Calu3 (cell line): ENCODE data around the gene LGR5. TPM values are rescaled to one million over a fixed set of nuclear protein-coding genes. Genes with fewer than 3 reads are reported as not detected.

ENCODE experiments used
- BruUV-seq: library from RNA; stranded (reverse); fragments of 400-500 nt; replicated peaks from 2 replicates; lab custom pipeline; 2021; lab: Mats Ljungman, UMichigan
- CTCF ChIA-PET: fragments of 300-600 bp; sonication (Branson Sonifier 250); formaldehyde crosslinking; loops from one replicate; lab custom pipeline; 2022; ENCODE audit warnings: antibody characterized with exemption; lab: Charles Lee
- DNase-seq: peaks from one replicate; pipeline ENCODE4 v3.0.0; 2022
- H3K27ac Mint-ChIP-seq: one replicate; pipeline ENCODE4 v1.8.0; 2022; ENCODE audit warnings: mixed read lengths; ENCODE audit not compliant: unreplicated experiment
- H3K27me3 Mint-ChIP-seq: one replicate; pipeline ENCODE4 v1.8.0; 2022; ENCODE audit warnings: mixed read lengths; ENCODE audit not compliant: unreplicated experiment
- H3K36me3 Mint-ChIP-seq: one replicate; pipeline ENCODE4 v1.8.0; 2022; ENCODE audit warnings: mild to moderate bottlenecking, moderate library complexity, mixed read lengths; ENCODE audit not compliant: insufficient read depth, unreplicated experiment
- H3K4me1 Mint-ChIP-seq: one replicate; pipeline ENCODE4 v1.8.0; 2022; ENCODE audit warnings: mild to moderate bottlenecking, low read depth, mixed read lengths; ENCODE audit not compliant: unreplicated experiment
- H3K4me3 Mint-ChIP-seq: one replicate; pipeline ENCODE4 v1.8.0; 2022; ENCODE audit warnings: mild to moderate bottlenecking, low read depth, moderate library complexity, mixed read lengths; ENCODE audit not compliant: unreplicated experiment
- H3K9me3 Mint-ChIP-seq: one replicate; pipeline ENCODE4 v1.8.0; 2022; ENCODE audit warnings: low read depth, mixed read lengths; ENCODE audit not compliant: unreplicated experiment
- CTCF ChIP-seq: fragments of 200-600 bp; IDR thresholded peaks from one replicate; pipeline ENCODE4 v1.8.0; 2022; ENCODE audit warnings: antibody characterized with exemption; ENCODE audit not compliant: unreplicated experiment
- intact Hi-C: fragments of 100-400 bp; cut with micrococcal nuclease; formaldehyde crosslinking; loops from one replicate; pipeline ENCODE4 v1.10.0; 2022; ENCODE audit not compliant: unreplicated experiment
- total RNA-seq: library from RNA; stranded (reverse); gene quantifications from 2 replicates; pipeline ENCODE4 v1.2.3, GENCODE V29; 2022

The LGR5 gene
- total RNA-seq, 1 experiment from 2014 or later, result 0.09 TPM

- no peak overlapping the region for H3K4me3 Mint-ChIP-seq
- peaks cover 8% of the 10 kb centered on the region for H3K4me1 Mint-ChIP-seq
- no peak overlapping the region for H3K27ac Mint-ChIP-seq
- TF ChIP-seq CTCF, result no peak
- no peaks in the 10 kb centered on the region for H3K36me3 Mint-ChIP-seq
- CTCF ChIA-PET, result no interaction called here
- no peak for DNase-seq
- H3K27me3 Mint-ChIP-seq, result no peaks in the 10 kb centered on the region
- H3K9me3 Mint-ChIP-seq, result no peaks in the 10 kb centered on the region
- intact Hi-C loops, result no loop called here
- no TSS peak for BruUV-seq
Observed at GRCh38 chr12:71397433-71397954, 42.1 kb upstream of the LGR5 start.

GRCh38 chr12:71399197-71399596, 40.4 kb upstream of the LGR5 start:
- BruUV-seq, result no TSS peak
- no peak for DNase-seq
- TF ChIP-seq CTCF, result no peak
- CTCF ChIA-PET, result interaction anchor here (1.7 kb wide), 1 partner anchor 36 kb away, joined by 3 read pairs; no protein-coding TSS in a partner anchor
- Mint-ChIP-seq H3K4me1 (peaks cover 1% of the 10 kb centered on the region), H3K27me3 (no peaks in the 10 kb centered on the region), H3K4me3 (no peak overlapping the region), H3K36me3 (no peaks in the 10 kb centered on the region), H3K27ac (no peak overlapping the region), H3K9me3 (no peaks in the 10 kb centered on the region)
- intact Hi-C loops, result no loop called here

- Mint-ChIP-seq H3K9me3 (peaks cover 3% of the 10 kb centered on the region), H3K27me3 (no peaks in the 10 kb centered on the region), H3K36me3 (no peaks in the 10 kb centered on the region), H3K27ac (no peak overlapping the region), H3K4me3 (no peak overlapping the region), H3K4me1 (no peaks in the 10 kb centered on the region)
- CTCF ChIA-PET, result interaction anchor here (1.7 kb wide), 1 partner anchor 37 kb away, joined by 3 read pairs; no protein-coding TSS in a partner anchor
- no TSS peak for BruUV-seq
- no peak for DNase-seq
- no peak for TF ChIP-seq CTCF
- intact Hi-C loops, result no loop called here
Observed at GRCh38 chr12:71400481-71400880, 39.1 kb upstream of the LGR5 start.

GRCh38 chr12:71405884-71406283, 33.7 kb upstream of the LGR5 start:
- no peak for TF ChIP-seq CTCF
- peaks cover 11% of the 10 kb centered on the region for H3K9me3 Mint-ChIP-seq
- H3K36me3 Mint-ChIP-seq, result no peaks in the 10 kb centered on the region
- no peaks in the 10 kb centered on the region for H3K27me3 Mint-ChIP-seq
- no peaks in the 10 kb centered on the region for H3K4me1 Mint-ChIP-seq
- no peak overlapping the region for H3K4me3 Mint-ChIP-seq
- DNase-seq, result no peak
- H3K27ac Mint-ChIP-seq, result no peak overlapping the region
- CTCF ChIA-PET, result no interaction called here
- intact Hi-C loops, result no loop called here
- no TSS peak for BruUV-seq
